Activated CD4-positive, alpha-beta memory T cell treated with anti-CD3 and anti-CD28 coated beads, Interleukin-2, amount 10 ng/mL, durations not matched to agents 7 days and 5 days (primary cell): Measurements from ENCODE around the gene PLEKHG4B. TPM values are rescaled to one million over a fixed set of nuclear protein-coding genes. Genes with fewer than 3 reads are reported as not detected.
"Not testable (repeated sequence)": the region's sequence is repeated elsewhere in the genome, so short reads cannot be mapped to it uniquely, and the experiment has no call there.

Experiments used
- CTCF ChIA-PET: fragments of 350-600 bp; sonication (Branson Sonifier 250); formaldehyde crosslinking; loops from one replicate; lab custom pipeline; 2021; ENCODE audit warnings: antibody characterized with exemption, inconsistent platforms; lab: Charles Lee
- POLR2A ChIA-PET: fragments of 350-600 bp; sonication (Branson Sonifier 250); formaldehyde crosslinking; loops from one replicate; lab custom pipeline; 2021; ENCODE audit warnings: antibody characterized with exemption; lab: Charles Lee
- DNase-seq: peaks from one replicate; pipeline ENCODE4 v3.0.0-alpha.2; 2020
- H3K27ac Mint-ChIP-seq: one replicate; pipeline ENCODE4 v1.8.0; 2021; ENCODE audit warnings: mild to moderate bottlenecking, mixed read lengths
- H3K27me3 Mint-ChIP-seq: one replicate; pipeline ENCODE4 v1.8.0; 2021; ENCODE audit warnings: mixed read lengths
- H3K36me3 Mint-ChIP-seq: one replicate; pipeline ENCODE4 v1.8.0; 2021; ENCODE audit warnings: low read depth, mixed read lengths
- H3K4me1 Mint-ChIP-seq: one replicate; pipeline ENCODE4 v1.8.0; 2021; ENCODE audit warnings: mixed read lengths
- H3K4me3 Mint-ChIP-seq: one replicate; pipeline ENCODE4 v1.8.0; 2021; ENCODE audit warnings: mild to moderate bottlenecking, mixed read lengths
- H3K9me3 Mint-ChIP-seq: one replicate; pipeline ENCODE4 v1.8.0; 2021; ENCODE audit warnings: mixed read lengths
- total RNA-seq, 2 experiments: library from RNA; stranded (reverse); gene quantifications; one replicate each; pipeline ENCODE4 v1.2.3, GENCODE V29; 2021

The PLEKHG4B gene
- not detected for total RNA-seq

- Mint-ChIP-seq H3K27ac (no peak within 1 kb of the TSS), H3K27me3 (peaks cover 54% of the 10 kb centered on the region), H3K36me3 (peaks cover 3% of the 10 kb centered on the region), H3K4me3 (no peak within 1 kb of the TSS), H3K9me3 (no peaks in the 10 kb centered on the region), H3K4me1 (no peaks in the 10 kb centered on the region)
- DNase-seq: no peak
- ChIA-PET CTCF (no interaction called here), POLR2A (no interaction called here)
Observed at GRCh38 chr5:91556-92263, at the start of gene PLEKHG4B. Gene PLEKHG4B, plus strand, starts transcription at chr5:92168. Its CDS starts 64 bp downstream, at chr5:92232.

GRCh38 chr5:42250-42649 is 49.7 kb upstream of the PLEKHG4B start:
- no peaks in the 10 kb centered on the region for H3K4me1 Mint-ChIP-seq
- peaks cover 12% of the 10 kb centered on the region for H3K27me3 Mint-ChIP-seq
- no peak overlapping the region for H3K27ac Mint-ChIP-seq
- H3K4me3 Mint-ChIP-seq: no peak overlapping the region
- DNase-seq: no peak
- H3K9me3 Mint-ChIP-seq: no peaks in the 10 kb centered on the region
- CTCF ChIA-PET: no interaction called here
- no peaks in the 10 kb centered on the region for H3K36me3 Mint-ChIP-seq
- POLR2A ChIA-PET: no interaction called here

GRCh38 chr5:48192-48591 is 43.8 kb upstream of the PLEKHG4B start:
- DNase-seq: no peak
- ChIA-PET CTCF (no interaction called here), POLR2A (no interaction called here)

GRCh38 chr5:49530-49929 is 42.4 kb upstream of the PLEKHG4B start:
- H3K27ac Mint-ChIP-seq, H3K4me1 Mint-ChIP-seq, CTCF ChIA-PET, POLR2A ChIA-PET, DNase-seq, H3K36me3 Mint-ChIP-seq, H3K9me3 Mint-ChIP-seq, H3K4me3 Mint-ChIP-seq: not testable (repeated sequence)
- H3K27me3 Mint-ChIP-seq: peaks cover 14% of the 10 kb centered on the region

More at GRCh38 chr5:48192-48591, 43.8 kb upstream of the PLEKHG4B start:
- H3K4me1 Mint-ChIP-seq: no peaks in the 10 kb centered on the region
- peaks cover 11% of the 10 kb centered on the region for H3K27me3 Mint-ChIP-seq
- no peak overlapping the region for H3K4me3 Mint-ChIP-seq
- H3K9me3 Mint-ChIP-seq: peaks cover 4% of the 10 kb centered on the region
- no peaks in the 10 kb centered on the region for H3K36me3 Mint-ChIP-seq
- no peak overlapping the region for H3K27ac Mint-ChIP-seq

GRCh38 chr5:49953-50544 is 41.9 kb upstream of the PLEKHG4B start:
- Mint-ChIP-seq H3K27me3 (peaks cover 18% of the 10 kb centered on the region), H3K4me3 (no peak overlapping the region), H3K9me3 (peaks cover 4% of the 10 kb centered on the region)

GRCh38 chr5:50724-51499 is 41.1 kb upstream of the PLEKHG4B start:
- H3K9me3 Mint-ChIP-seq: peaks cover 4% of the 10 kb centered on the region
- no peak overlapping the region for H3K4me3 Mint-ChIP-seq
- H3K36me3 Mint-ChIP-seq: no peaks in the 10 kb centered on the region
- H3K4me1 Mint-ChIP-seq: peaks cover 1% of the 10 kb centered on the region
- ChIA-PET POLR2A (no interaction called here), CTCF (no interaction called here)
- DNase-seq: no peak
- peaks cover 25% of the 10 kb centered on the region for H3K27me3 Mint-ChIP-seq
- no peak overlapping the region for H3K27ac Mint-ChIP-seq

More at GRCh38 chr5:49953-50544, 41.9 kb upstream of the PLEKHG4B start:
- DNase-seq: no peak
- Mint-ChIP-seq H3K27ac (no peak overlapping the region), H3K36me3 (no peaks in the 10 kb centered on the region), H3K4me1 (peaks cover 1% of the 10 kb centered on the region)
- CTCF ChIA-PET: no interaction called here
- POLR2A ChIA-PET: no interaction called here

GRCh38 chr5:51500-51823 is 40.5 kb upstream of the PLEKHG4B start:
- POLR2A ChIA-PET: no interaction called here
- CTCF ChIA-PET: no interaction called here
- H3K4me1 Mint-ChIP-seq: peaks cover 1% of the 10 kb centered on the region

GRCh38 chr5:53381-54174 is 38.4 kb upstream of the PLEKHG4B start:
- CTCF ChIA-PET: no interaction called here
- Mint-ChIP-seq H3K4me3 (no peak overlapping the region), H3K36me3 (no peaks in the 10 kb centered on the region), H3K27ac (no peak overlapping the region), H3K4me1 (peaks cover 1% of the 10 kb centered on the region), H3K27me3 (peaks cover 22% of the 10 kb centered on the region), H3K9me3 (peaks cover 4% of the 10 kb centered on the region)
- DNase-seq: peak; percentile 25
- POLR2A ChIA-PET: no interaction called here

More at GRCh38 chr5:51500-51823, 40.5 kb upstream of the PLEKHG4B start:
- Mint-ChIP-seq H3K4me3 (no peak overlapping the region), H3K27me3 (peaks cover 25% of the 10 kb centered on the region), H3K9me3 (peaks cover 4% of the 10 kb centered on the region), H3K36me3 (no peaks in the 10 kb centered on the region), H3K27ac (no peak overlapping the region)
- DNase-seq: no peak

- ChIA-PET POLR2A (no interaction called here), CTCF (no interaction called here)
- Mint-ChIP-seq H3K27me3 (peaks cover 22% of the 10 kb centered on the region), H3K4me1 (peaks cover 1% of the 10 kb centered on the region), H3K9me3 (peaks cover 4% of the 10 kb centered on the region), H3K4me3 (peak overlapping the region; percentile 17), H3K27ac (no peak overlapping the region), H3K36me3 (no peaks in the 10 kb centered on the region)
- DNase-seq: no peak
Observed at GRCh38 chr5:54175-54730, 37.7 kb upstream of the PLEKHG4B start.

GRCh38 chr5:54876-55569 is 36.9 kb upstream of the PLEKHG4B start:
- peaks cover 22% of the 10 kb centered on the region for H3K27me3 Mint-ChIP-seq
- ChIA-PET CTCF (no interaction called here), POLR2A (no interaction called here)
- no peak for DNase-seq
- peaks cover 4% of the 10 kb centered on the region for H3K9me3 Mint-ChIP-seq
- no peak overlapping the region for H3K4me3 Mint-ChIP-seq
- no peak overlapping the region for H3K27ac Mint-ChIP-seq
- peaks cover 1% of the 10 kb centered on the region for H3K4me1 Mint-ChIP-seq
- H3K36me3 Mint-ChIP-seq: no peaks in the 10 kb centered on the region

GRCh38 chr5:56561-57290 is 35.2 kb upstream of the PLEKHG4B start:
- H3K9me3 Mint-ChIP-seq: no peaks in the 10 kb centered on the region
- no peak overlapping the region for H3K27ac Mint-ChIP-seq
- peaks cover 1% of the 10 kb centered on the region for H3K4me1 Mint-ChIP-seq
- peaks cover 19% of the 10 kb centered on the region for H3K27me3 Mint-ChIP-seq
- DNase-seq: no peak
- ChIA-PET CTCF (no interaction called here), POLR2A (no interaction called here)
- H3K4me3 Mint-ChIP-seq: no peak overlapping the region
- no peaks in the 10 kb centered on the region for H3K36me3 Mint-ChIP-seq

- CTCF ChIA-PET, DNase-seq, H3K4me3 Mint-ChIP-seq, H3K27ac Mint-ChIP-seq, H3K4me1 Mint-ChIP-seq, POLR2A ChIA-PET, H3K36me3 Mint-ChIP-seq, H3K9me3 Mint-ChIP-seq: not testable (repeated sequence)
- peaks cover 17% of the 10 kb centered on the region for H3K27me3 Mint-ChIP-seq
Observed at GRCh38 chr5:60250-60649, 31.7 kb upstream of the PLEKHG4B start.
